ENCODE results near the gene HDAC5. TPM values are rescaled to one million over a fixed set of nuclear protein-coding genes. Genes with fewer than 3 reads are reported as not detected.

HDAC5 gene
- total RNA-seq, 1 experiment from 2014 or later, result 11.5 TPM

DNA sequence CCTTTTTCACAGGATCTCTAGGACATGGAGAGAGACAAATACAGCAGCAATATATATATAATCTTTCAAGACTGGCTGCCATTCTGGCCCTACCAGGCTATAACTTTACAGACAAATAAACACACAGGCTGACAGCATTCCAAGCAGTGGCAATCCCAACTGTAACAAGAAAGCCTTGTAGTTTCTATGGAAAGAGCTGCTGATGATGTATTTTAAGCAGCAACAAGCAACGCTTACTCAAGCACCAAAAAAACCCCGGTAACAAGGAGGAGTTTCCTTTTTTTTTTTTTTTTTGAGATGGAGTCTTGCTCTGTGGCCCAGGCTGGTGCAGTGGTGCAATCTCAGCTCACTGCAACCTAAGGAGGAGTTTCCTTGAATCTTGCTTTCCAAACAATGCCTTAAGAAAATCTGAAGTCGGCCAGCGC, 80.2 kb downstream of the HDAC5 start:
- Histone ChIP-seq H3K27ac (ENCODE audit: low read length) (no peak overlapping the region), H3K4me3 (ENCODE audit: low read depth in 2 of 2, low read length in 2 of 2) (no peak overlapping the region), H3K9me3 (ENCODE audit: control insufficient read depth, insufficient read depth, low read depth, low read length) (no peaks in the 10 kb centered on the region), H3K27me3 (ENCODE audit: control insufficient read depth, insufficient read depth, low read length) (no peaks in the 10 kb centered on the region), H3K36me3 (ENCODE audit: control insufficient read depth, insufficient read depth, low read length) (no peaks in the 10 kb centered on the region; the same call in 1 of the 2 replicates), H3K4me1 (ENCODE audit: control insufficient read depth, insufficient read depth, low read length) (no peaks in the 10 kb centered on the region)
- intact Hi-C loops (cut with micrococcal nuclease; ENCODE audit: unreplicated experiment) (no loop called here), in situ Hi-C loops (cut with HindIII; ENCODE audit: low pct_unique_long_range_greater_than_20kb, low sequenced_read_pairs) (no loop called here)
- ChIA-PET CTCF (interaction anchor here (0.7 kb wide), 1 partner anchor 83 kb away, joined by 5 read pairs; no protein-coding TSS in a partner anchor), POLR2A (no interaction called here)
- TF ChIP-seq POLR2AphosphoS5 (IDR thresholded peaks at IDR 0.05; ENCODE audit: low read depth, low read length) (no peak), TCF7L2 (IDR thresholded peaks at IDR 0.05; ENCODE audit: low read depth, low read length) (no peak), SIN3A (IDR thresholded peaks at IDR 0.05; ENCODE audit: borderline replicate concordance, insufficient read depth, low read depth, low read length) (no peak)
- TF ChIP-seq, protein P1, sequence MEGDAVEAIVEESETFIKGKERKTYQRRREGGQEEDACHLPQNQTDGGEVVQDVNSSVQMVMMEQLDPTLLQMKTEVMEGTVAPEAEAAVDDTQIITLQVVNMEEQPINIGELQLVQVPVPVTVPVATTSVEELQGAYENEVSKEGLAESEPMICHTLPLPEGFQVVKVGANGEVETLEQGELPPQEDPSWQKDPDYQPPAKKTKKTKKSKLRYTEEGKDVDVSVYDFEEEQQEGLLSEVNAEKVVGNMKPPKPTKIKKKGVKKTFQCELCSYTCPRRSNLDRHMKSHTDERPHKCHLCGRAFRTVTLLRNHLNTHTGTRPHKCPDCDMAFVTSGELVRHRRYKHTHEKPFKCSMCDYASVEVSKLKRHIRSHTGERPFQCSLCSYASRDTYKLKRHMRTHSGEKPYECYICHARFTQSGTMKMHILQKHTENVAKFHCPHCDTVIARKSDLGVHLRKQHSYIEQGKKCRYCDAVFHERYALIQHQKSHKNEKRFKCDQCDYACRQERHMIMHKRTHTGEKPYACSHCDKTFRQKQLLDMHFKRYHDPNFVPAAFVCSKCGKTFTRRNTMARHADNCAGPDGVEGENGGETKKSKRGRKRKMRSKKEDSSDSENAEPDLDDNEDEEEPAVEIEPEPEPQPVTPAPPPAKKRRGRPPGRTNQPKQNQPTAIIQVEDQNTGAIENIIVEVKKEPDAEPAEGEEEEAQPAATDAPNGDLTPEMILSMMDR (IDR thresholded peaks at IDR 0.05), result no peak
- TF ChIP-seq, protein P2, sequence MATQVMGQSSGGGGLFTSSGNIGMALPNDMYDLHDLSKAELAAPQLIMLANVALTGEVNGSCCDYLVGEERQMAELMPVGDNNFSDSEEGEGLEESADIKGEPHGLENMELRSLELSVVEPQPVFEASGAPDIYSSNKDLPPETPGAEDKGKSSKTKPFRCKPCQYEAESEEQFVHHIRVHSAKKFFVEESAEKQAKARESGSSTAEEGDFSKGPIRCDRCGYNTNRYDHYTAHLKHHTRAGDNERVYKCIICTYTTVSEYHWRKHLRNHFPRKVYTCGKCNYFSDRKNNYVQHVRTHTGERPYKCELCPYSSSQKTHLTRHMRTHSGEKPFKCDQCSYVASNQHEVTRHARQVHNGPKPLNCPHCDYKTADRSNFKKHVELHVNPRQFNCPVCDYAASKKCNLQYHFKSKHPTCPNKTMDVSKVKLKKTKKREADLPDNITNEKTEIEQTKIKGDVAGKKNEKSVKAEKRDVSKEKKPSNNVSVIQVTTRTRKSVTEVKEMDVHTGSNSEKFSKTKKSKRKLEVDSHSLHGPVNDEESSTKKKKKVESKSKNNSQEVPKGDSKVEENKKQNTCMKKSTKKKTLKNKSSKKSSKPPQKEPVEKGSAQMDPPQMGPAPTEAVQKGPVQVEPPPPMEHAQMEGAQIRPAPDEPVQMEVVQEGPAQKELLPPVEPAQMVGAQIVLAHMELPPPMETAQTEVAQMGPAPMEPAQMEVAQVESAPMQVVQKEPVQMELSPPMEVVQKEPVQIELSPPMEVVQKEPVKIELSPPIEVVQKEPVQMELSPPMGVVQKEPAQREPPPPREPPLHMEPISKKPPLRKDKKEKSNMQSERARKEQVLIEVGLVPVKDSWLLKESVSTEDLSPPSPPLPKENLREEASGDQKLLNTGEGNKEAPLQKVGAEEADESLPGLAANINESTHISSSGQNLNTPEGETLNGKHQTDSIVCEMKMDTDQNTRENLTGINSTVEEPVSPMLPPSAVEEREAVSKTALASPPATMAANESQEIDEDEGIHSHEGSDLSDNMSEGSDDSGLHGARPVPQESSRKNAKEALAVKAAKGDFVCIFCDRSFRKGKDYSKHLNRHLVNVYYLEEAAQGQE (IDR thresholded peaks at IDR 0.05; ENCODE audit: insufficient read depth in 1 of 2, low read depth in 2 of 2, low read length in 1 of 2), result no peak
- ATAC-seq (no peak), DNase-seq (ENCODE audit: low read depth, low spot score) (no peak)
- no TSS peak for BruUV-seq (replicated peaks)

DNA sequence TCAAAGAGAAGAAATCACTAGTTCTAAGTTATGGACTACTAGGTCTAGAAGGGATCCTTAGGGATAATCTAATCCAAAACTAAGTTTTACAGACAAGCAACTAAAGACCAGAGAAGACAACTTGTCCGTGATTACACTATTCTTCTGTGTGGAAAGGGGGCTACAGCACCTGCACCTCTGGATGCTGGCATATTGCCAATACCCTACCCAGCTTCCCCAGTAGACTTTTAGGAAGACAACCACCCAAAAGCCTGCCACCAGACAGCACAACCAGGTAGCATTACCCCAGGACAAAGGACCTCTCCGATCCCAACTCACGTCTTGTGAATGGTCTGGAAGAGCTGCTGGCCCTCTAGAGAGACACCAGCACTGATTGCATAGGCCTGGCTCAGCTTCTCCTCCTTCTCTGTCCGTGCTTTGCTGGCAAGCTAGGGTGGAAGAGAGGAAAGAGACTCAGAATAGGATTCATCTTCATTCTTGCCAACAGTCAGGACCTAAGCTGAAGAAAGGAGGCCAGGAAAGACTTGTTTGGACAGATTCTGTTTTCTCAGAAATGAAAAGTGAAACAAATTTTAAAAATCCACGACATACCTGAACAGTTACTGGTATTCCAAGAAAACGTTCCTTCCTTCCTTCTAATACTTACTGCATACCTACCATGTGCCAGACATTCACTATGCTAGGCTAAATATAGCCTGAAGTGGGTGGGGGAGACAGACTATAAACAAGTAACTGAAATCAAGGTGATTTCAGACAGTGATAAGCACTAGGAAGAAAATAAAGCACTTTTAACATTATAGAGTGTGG, 83.4 kb downstream of the HDAC5 start:
- CTCF ChIA-PET, result no interaction called here
- Histone ChIP-seq H3K4me3 (ENCODE audit: low read depth in 2 of 2, low read length in 2 of 2) (no peak overlapping the region), H3K4me1 (ENCODE audit: control insufficient read depth, insufficient read depth, low read length) (no peaks in the 10 kb centered on the region), H3K36me3 (ENCODE audit: control insufficient read depth, insufficient read depth, low read length) (no peaks in the 10 kb centered on the region; the same call in none of the 2 replicates), H3K9me3 (ENCODE audit: control insufficient read depth, insufficient read depth, low read depth, low read length) (no peaks in the 10 kb centered on the region), H3K27me3 (ENCODE audit: control insufficient read depth, insufficient read depth, low read length) (no peaks in the 10 kb centered on the region), H3K27ac (ENCODE audit: low read length) (no peak overlapping the region)
- TSS peak; percentile 26 for BruUV-seq (replicated peaks)
- intact Hi-C loops (cut with micrococcal nuclease; ENCODE audit: unreplicated experiment), result no loop called here
- ATAC-seq, result no peak
- POLR2A ChIA-PET, result no interaction called here
- no peak for TF ChIP-seq TCF7L2 (IDR thresholded peaks at IDR 0.05; ENCODE audit: low read depth, low read length)
- TF ChIP-seq SIN3A (IDR thresholded peaks at IDR 0.05; ENCODE audit: borderline replicate concordance, insufficient read depth, low read depth, low read length), result no peak
- TF ChIP-seq, protein P2 (IDR thresholded peaks at IDR 0.05; ENCODE audit: insufficient read depth in 1 of 2, low read depth in 2 of 2, low read length in 1 of 2), result no peak
- in situ Hi-C loops (cut with HindIII; ENCODE audit: low pct_unique_long_range_greater_than_20kb, low sequenced_read_pairs), result no loop called here
- no peak for DNase-seq (ENCODE audit: low read depth, low spot score)
